CD14-positive monocyte (primary cell): ENCODE data around the gene ARHGEF7. TPM values are rescaled to one million over a fixed set of nuclear protein-coding genes. Genes with fewer than 3 reads are reported as not detected.

Source experiments
- DNase-seq, 3 donors: peaks; one replicate each; pipeline ENCODE4 v3.0.0-alpha.2; 2011 to 2022
- H2AFZ ChIP-seq: 2 replicates; pipeline ENCODE4 v1.6.0; 2012; ENCODE audit warnings: mild to moderate bottlenecking, low read depth, low read length, inconsistent platforms; ENCODE audit not compliant: insufficient read depth, poor library complexity, severe bottlenecking
- H3K27ac ChIP-seq, 2 donors: 1 replicate in 1 of 2; 2 replicates in 1 of 2; pipeline ENCODE4 v1.5.1; 2012 to 2013; ENCODE audit warnings: low read length in 2 of 2, control low read depth in 1 of 2, inconsistent platforms in 1 of 2, low read depth in 1 of 2, mild to moderate bottlenecking in 1 of 2
- H3K27me3 ChIP-seq, 2 donors: one replicate each; pipeline versions ENCODE4 v1.6.0 to v1.6.1; 2011 to 2013; ENCODE audit warnings: low read length in 2 of 2; ENCODE audit not compliant: control insufficient read depth in 2 of 2, insufficient read depth in 2 of 2
- H3K36me3 ChIP-seq, 2 donors: replicated peaks in 1 of 2; 1 replicate in 1 of 2; 2 replicates in 1 of 2; pipeline versions ENCODE4 v1.5.1 to v1.6.1; 2012 to 2013; ENCODE audit warnings: low read length in 2 of 2, control low read depth in 1 of 2, inconsistent platforms in 1 of 2, mild to moderate bottlenecking in 1 of 2; ENCODE audit not compliant: insufficient read depth in 2 of 2, control insufficient read depth in 1 of 2
- H3K4me1 ChIP-seq, 2 donors: 1 replicate in 1 of 2; 2 replicates in 1 of 2; pipeline versions ENCODE4 v1.5.1 to v1.6.1; 2012 to 2013; ENCODE audit warnings: low read length in 2 of 2, control low read depth in 1 of 2, inconsistent platforms in 1 of 2, mild to moderate bottlenecking in 1 of 2, moderate library complexity in 1 of 2; ENCODE audit not compliant: insufficient read depth in 2 of 2, control insufficient read depth in 1 of 2
- H3K4me2 ChIP-seq: replicated peaks from 2 replicates; pipeline ENCODE3; 2012; ENCODE audit warnings: low read length, moderate library complexity, mild to moderate bottlenecking; ENCODE audit not compliant: poor library complexity, severe bottlenecking; ENCODE audit errors: extremely low read depth
- H3K4me3 ChIP-seq, 3 experiments: fragments of 200-600 bp in 1 of 3; sonication (generic) in 1 of 3; replicated peaks in 1 of 3; 1 replicate in 2 of 3; 2 replicates in 1 of 3; pipeline ENCODE4 v1.5.1; 2011 to 2013; ENCODE audit warnings: low read length in 3 of 3, mild to moderate bottlenecking in 3 of 3, control low read depth in 2 of 3, low read depth in 2 of 3, inconsistent platforms in 1 of 3, moderate library complexity in 1 of 3
- H3K79me2 ChIP-seq: 2 replicates; pipeline ENCODE4 v1.6.0; 2012; ENCODE audit warnings: mild to moderate bottlenecking, control low read depth, inconsistent platforms, low read length, moderate library complexity; ENCODE audit not compliant: insufficient read depth
- H3K9ac ChIP-seq: 2 replicates; pipeline ENCODE4 v1.6.0; 2017; ENCODE audit warnings: low read length, mild to moderate bottlenecking; ENCODE audit not compliant: insufficient read depth, poor library complexity, severe bottlenecking
- H3K9me3 ChIP-seq, 2 donors: replicated peaks in 1 of 2; 1 replicate in 1 of 2; 2 replicates in 1 of 2; pipeline versions ENCODE4 v1.5.1 to v1.6.1; 2012 to 2013; ENCODE audit warnings: low read length in 2 of 2, control low read depth in 1 of 2; ENCODE audit not compliant: control insufficient read depth in 1 of 2, insufficient read depth in 1 of 2
- H4K20me1 ChIP-seq: 2 replicates; pipeline ENCODE4 v1.6.0; 2012; ENCODE audit warnings: mild to moderate bottlenecking, low read length, control low read depth, moderate library complexity; ENCODE audit not compliant: insufficient read depth
- H3K27ac Mint-ChIP-seq, 7 donors: one replicate each; pipeline ENCODE4 v1.8.0; 2020; ENCODE audit warnings: mild to moderate bottlenecking in 7 of 7, mixed read lengths in 7 of 7, moderate library complexity in 6 of 7, inconsistent platforms in 2 of 7
- H3K27me3 Mint-ChIP-seq, 3 donors: one replicate each; pipeline ENCODE4 v1.8.0; 2021 to 2022; ENCODE audit warnings: low read depth in 3 of 3, mild to moderate bottlenecking in 3 of 3, mixed read lengths in 3 of 3, moderate library complexity in 3 of 3, inconsistent platforms in 1 of 3
- H3K36me3 Mint-ChIP-seq, 2 donors: one replicate each; pipeline ENCODE4 v1.8.0; 2020; ENCODE audit warnings: mixed read lengths in 2 of 2, inconsistent platforms in 1 of 2, mild to moderate bottlenecking in 1 of 2
- H3K4me1 Mint-ChIP-seq: one replicate; pipeline ENCODE4 v1.8.0; 2020; ENCODE audit warnings: mild to moderate bottlenecking, mixed read lengths
- H3K4me3 Mint-ChIP-seq, 2 donors: one replicate each; pipeline ENCODE4 v1.8.0; 2020; ENCODE audit warnings: mild to moderate bottlenecking in 2 of 2, mixed read lengths in 2 of 2, moderate library complexity in 1 of 2
- H3K9me3 Mint-ChIP-seq, 7 donors: one replicate each; pipeline ENCODE4 v1.8.0; 2020 to 2022; ENCODE audit warnings: mixed read lengths in 7 of 7, mild to moderate bottlenecking in 6 of 7, moderate library complexity in 6 of 7, inconsistent platforms in 2 of 7
- WGBS: methylation state at CpG from one replicate; pipeline ENCODE4 v1.1.5; 2013; ENCODE audit warnings: missing lambda C conversion rate; ENCODE audit not compliant: insufficient coverage; 5-methylcytosine and 5-hydroxymethylcytosine counted together
- intact Hi-C, 2 donors: fragments of 100-400 bp; cut with micrococcal nuclease; formaldehyde crosslinking; loops; one replicate each; pipeline versions ENCODE4 v1.15.0 to v1.15.1; 2023
- polyA plus RNA-seq, 3 donors: library from polyadenylated mRNA; depleted of rRNA in 1 of 3; unstranded in 2 of 3; stranded (reverse) in 1 of 3; fragments of 300-500 nt in 2 of 3; fragments of >200 nt in 1 of 3; fragmentation: Illumina TruSeq in 2 of 3; gene quantifications; 1 replicate in 2 of 3; 2 replicates in 1 of 3; pipeline ENCODE4 v1.2.3, GENCODE V29; 2012 to 2021
- TF ChIP-seq, protein P1 (sequence below): fragments of 200-600 bp; IDR thresholded peaks from one replicate; pipeline ENCODE4 v1.8.0; 2022; ENCODE audit warnings: antibody characterized with exemption, mild to moderate bottlenecking

Gene ARHGEF7
- polyA plus RNA-seq, 3 donors = 4.6 to 29.0 (median 6.1) TPM

DNA sequence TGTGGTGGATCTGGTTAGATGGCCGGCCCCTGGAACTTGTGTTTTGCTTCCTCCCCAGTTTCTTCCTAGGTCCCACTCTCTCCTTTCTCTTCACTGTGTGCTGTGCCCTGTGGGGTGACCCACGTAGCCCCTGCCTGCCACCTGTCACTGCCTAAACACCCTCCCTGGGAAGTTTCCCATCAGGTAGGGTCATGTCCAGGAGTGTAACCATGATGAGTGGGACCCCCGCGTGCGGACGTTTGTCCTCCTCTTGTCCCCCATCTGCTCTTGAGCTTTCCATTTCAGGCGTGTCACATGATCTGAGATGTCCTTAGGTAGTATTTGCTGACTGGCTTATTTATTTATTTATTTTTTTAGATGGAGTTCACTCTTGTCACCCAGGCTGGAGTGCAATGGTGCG is 61.3 kb downstream of the ARHGEF7 start:
- Histone ChIP-seq H3K4me1 (no peaks in the 10 kb centered on the region), H3K27me3 (no peaks in the 10 kb centered on the region), H3K9ac (no peak overlapping the region), H2AFZ (no peak overlapping the region), H3K79me2 (peaks cover 91% of the 10 kb centered on the region), H3K36me3 (peaks cover 3 to 69% of the 10 kb centered on the region in 2 donors), H3K4me2 (no peak overlapping the region), H4K20me1 (peaks cover 97% of the 10 kb centered on the region), H3K9me3 (peaks cover 6 to 14% of the 10 kb centered on the region in 2 donors), H3K27ac (no peak overlapping the region), H3K4me3 (no peak overlapping the region)
- peaks cover 18% of the 10 kb centered on the region for H3K4me1 Mint-ChIP-seq
- peaks cover 52 to 71% of the 10 kb centered on the region in 2 donors for H3K36me3 Mint-ChIP-seq
- H3K27me3 Mint-ChIP-seq = peaks cover 0 to 2% (median 0%) of the 10 kb centered on the region in 3 donors
- H3K27ac Mint-ChIP-seq = no peak overlapping the region
- H3K9me3 Mint-ChIP-seq = peaks cover 6 to 18% (median 10%) of the 10 kb centered on the region in 7 donors
- WGBS = 100% methylated on average over 2 of the region's 8 CpGs
- no peak overlapping the region for H3K4me3 Mint-ChIP-seq
- no peak for DNase-seq
- intact Hi-C loops = no loop called here
- TF ChIP-seq, protein P1, sequence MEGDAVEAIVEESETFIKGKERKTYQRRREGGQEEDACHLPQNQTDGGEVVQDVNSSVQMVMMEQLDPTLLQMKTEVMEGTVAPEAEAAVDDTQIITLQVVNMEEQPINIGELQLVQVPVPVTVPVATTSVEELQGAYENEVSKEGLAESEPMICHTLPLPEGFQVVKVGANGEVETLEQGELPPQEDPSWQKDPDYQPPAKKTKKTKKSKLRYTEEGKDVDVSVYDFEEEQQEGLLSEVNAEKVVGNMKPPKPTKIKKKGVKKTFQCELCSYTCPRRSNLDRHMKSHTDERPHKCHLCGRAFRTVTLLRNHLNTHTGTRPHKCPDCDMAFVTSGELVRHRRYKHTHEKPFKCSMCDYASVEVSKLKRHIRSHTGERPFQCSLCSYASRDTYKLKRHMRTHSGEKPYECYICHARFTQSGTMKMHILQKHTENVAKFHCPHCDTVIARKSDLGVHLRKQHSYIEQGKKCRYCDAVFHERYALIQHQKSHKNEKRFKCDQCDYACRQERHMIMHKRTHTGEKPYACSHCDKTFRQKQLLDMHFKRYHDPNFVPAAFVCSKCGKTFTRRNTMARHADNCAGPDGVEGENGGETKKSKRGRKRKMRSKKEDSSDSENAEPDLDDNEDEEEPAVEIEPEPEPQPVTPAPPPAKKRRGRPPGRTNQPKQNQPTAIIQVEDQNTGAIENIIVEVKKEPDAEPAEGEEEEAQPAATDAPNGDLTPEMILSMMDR = no peak

DNA sequence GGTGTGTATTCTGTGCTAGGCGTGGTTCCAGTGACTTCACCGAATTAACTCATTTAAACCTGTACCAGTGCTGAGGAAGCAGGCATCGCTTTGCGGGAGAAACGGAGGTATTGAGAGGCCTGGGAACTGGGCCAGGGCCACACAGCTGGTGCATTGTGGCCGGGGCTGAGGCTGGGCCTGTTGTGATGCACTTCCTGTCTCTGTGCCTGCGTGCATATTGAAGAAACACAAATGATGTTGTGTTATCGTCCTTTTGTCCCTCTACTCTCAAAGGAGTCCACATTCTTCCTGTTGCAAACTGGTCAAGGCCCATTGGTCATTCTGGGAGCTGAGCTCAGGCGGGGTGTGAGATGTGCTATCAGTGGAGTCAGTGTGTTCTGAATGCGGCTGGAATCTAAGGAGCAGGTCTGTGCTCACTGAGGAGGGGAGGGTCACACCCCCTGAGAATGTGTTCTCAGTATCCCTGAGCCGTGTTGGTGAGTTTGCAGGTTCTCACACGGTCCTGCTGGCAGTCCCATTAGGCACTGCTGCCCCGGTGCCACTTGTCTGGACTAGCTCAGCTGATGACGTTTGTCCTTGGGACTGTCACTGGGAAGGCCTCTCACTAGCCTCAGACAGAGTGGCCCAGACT is 62.1 kb downstream of the ARHGEF7 start:
- intact Hi-C loops = no loop called here
- no peak overlapping the region for H3K4me3 ChIP-seq
- no peak overlapping the region for H3K9ac ChIP-seq

More for the DNA sequence above, 62.1 kb downstream of the ARHGEF7 start:
- WGBS = 32% methylated on average over 12 of the region's 14 CpGs
- H3K79me2 ChIP-seq = peaks cover 90% of the 10 kb centered on the region
- H3K27ac ChIP-seq = no peak overlapping the region
- TF ChIP-seq, protein P1 = no peak
- peaks cover 18% of the 10 kb centered on the region for H3K4me1 Mint-ChIP-seq
- peaks cover 3 to 67% of the 10 kb centered on the region in 2 donors for H3K36me3 ChIP-seq
- no peak overlapping the region for H2AFZ ChIP-seq
- no peak overlapping the region for H3K4me2 ChIP-seq
- peaks cover 0 to 2% (median 0%) of the 10 kb centered on the region in 3 donors for H3K27me3 Mint-ChIP-seq
- no peaks in the 10 kb centered on the region for H3K27me3 ChIP-seq
- peak overlapping the region in 3 of 7 donors; percentile 3 to 51 (median 34) for H3K27ac Mint-ChIP-seq
- H4K20me1 ChIP-seq = peaks cover 97% of the 10 kb centered on the region
- H3K9me3 ChIP-seq = peaks cover 6 to 14% of the 10 kb centered on the region in 2 donors
- peaks cover 57 to 74% of the 10 kb centered on the region in 2 donors for H3K36me3 Mint-ChIP-seq
- no peak for DNase-seq
- peaks cover 6 to 18% (median 10%) of the 10 kb centered on the region in 7 donors for H3K9me3 Mint-ChIP-seq
- H3K4me1 ChIP-seq = no peaks in the 10 kb centered on the region
- H3K4me3 Mint-ChIP-seq = no peak overlapping the region
